OCI-LY3 (cell line): Measurements from ENCODE around the gene TPCN1.

ENCODE experiments used
- CTCF ChIP-seq: fragments of 200-600, 300-600 bp; sonication (generic); IDR thresholded peaks from 2 replicates; pipeline ENCODE4 v1.5.1; 2014; ENCODE audit warnings: antibody characterized with exemption, low read length, low read depth
- EZH2phosphoT487 ChIP-seq: fragments of 200-600 bp; shearing (Covaris generic); IDR thresholded peaks from 2 replicates; pipeline ENCODE4 v1.6.1; 2018; ENCODE audit warnings: antibody characterized with exemption, mixed run types, low read depth

- TF ChIP-seq CTCF (no peak), EZH2phosphoT487 (no peak)
These were observed 42.2 kb downstream of the TPCN1 start for GRCh38 chr12:113263431-113263963.
